Measurements from ENCODE around the gene ENTPD6.

DNA sequence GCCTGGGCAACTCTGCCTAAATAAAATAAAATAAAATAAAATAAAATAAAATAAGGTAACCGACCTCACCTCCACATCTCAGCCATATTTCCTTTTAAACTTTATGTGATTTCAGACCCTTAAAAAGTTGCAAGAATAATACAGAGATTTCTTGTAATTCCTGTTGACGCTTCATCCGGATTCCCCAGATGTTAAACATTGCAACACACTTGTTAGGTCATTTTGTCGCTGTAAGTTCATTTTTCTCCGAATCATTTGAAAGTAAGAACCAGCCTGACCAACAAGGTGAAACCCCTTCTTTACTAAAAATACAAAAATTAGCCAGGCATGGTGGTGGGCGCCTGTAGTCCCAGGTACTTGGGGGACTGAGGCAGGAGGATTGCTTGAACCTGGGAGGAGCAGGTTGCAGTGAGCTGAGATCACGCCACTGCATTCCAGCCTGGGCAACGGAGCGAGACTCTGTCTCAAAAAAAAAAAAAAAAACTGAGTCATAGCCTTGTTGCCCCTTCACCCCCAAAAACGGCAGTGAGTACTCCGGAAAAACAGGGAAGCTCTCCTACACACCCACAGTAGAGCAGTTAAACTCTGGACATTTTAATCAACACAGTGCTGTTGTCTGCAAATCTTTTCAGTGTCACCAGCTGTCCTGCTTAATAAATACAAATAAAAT, 58.2 kb downstream of the ENTPD6 start:
- TF ChIP-seq CTCF (conservative IDR thresholded peaks at IDR 0.05) (no peak), EZH2 (IDR thresholded peaks at IDR 0.05; ENCODE audit: low read depth) (no peak)

Data from PC-9 (cell line).